Lung (tissue), 12 donors: ENCODE measurements around the gene PLIN5. TPM values are rescaled to one million over a fixed set of nuclear protein-coding genes. Genes with fewer than 3 reads are reported as not detected.

Experiments
- ATAC-seq: fragments of 200-7000 bp; cut with Tn5 transposase; one replicate; pipeline ENCODE4 v1.9.1; 2020; ENCODE audit warnings: moderate number of reproducible peaks; ENCODE audit not compliant: insufficient read depth, low FRiP score
- DNase-seq, 3 donors: peaks; one replicate each; pipeline ENCODE4 v3.0.0-alpha.2; 2013 to 2017
- H3K27ac ChIP-seq, 2 donors: one replicate each; pipeline ENCODE4 v1.5.1; 2013; ENCODE audit warnings: mild to moderate bottlenecking in 2 of 2, moderate library complexity in 2 of 2, control low read depth in 1 of 2, inconsistent platforms in 1 of 2, low read depth in 1 of 2, low read length in 1 of 2
- H3K27me3 ChIP-seq, 3 donors: one replicate each; pipeline ENCODE4 v1.5.1; 2013; ENCODE audit warnings: low read length in 2 of 3; ENCODE audit not compliant: control insufficient read depth in 3 of 3, insufficient read depth in 3 of 3
- H3K36me3 ChIP-seq, 4 donors: one replicate each; pipeline ENCODE4 v1.5.1; 2013; ENCODE audit warnings: low read length in 4 of 4, mild to moderate bottlenecking in 1 of 4, moderate library complexity in 1 of 4; ENCODE audit not compliant: control insufficient read depth in 4 of 4, insufficient read depth in 4 of 4
- H3K4me1 ChIP-seq, 5 donors: one replicate each; pipeline ENCODE4 v1.5.1; 2013; ENCODE audit warnings: low read length in 5 of 5, mild to moderate bottlenecking in 2 of 5, moderate library complexity in 1 of 5; ENCODE audit not compliant: control insufficient read depth in 5 of 5, insufficient read depth in 5 of 5
- H3K4me3 ChIP-seq: one replicate; pipeline ENCODE4 v1.5.1; 2013; ENCODE audit warnings: mild to moderate bottlenecking, control low read depth, moderate library complexity
- H3K9ac ChIP-seq, 2 donors: one replicate each; pipeline ENCODE4 v1.5.1; 2013; ENCODE audit warnings: low read length in 2 of 2, control low read depth in 1 of 2; ENCODE audit not compliant: insufficient read depth in 1 of 2
- H3K9me3 ChIP-seq, 4 donors: one replicate each; pipeline ENCODE4 v1.5.1; 2013; ENCODE audit warnings: low read length in 3 of 4, mild to moderate bottlenecking in 1 of 4, moderate library complexity in 1 of 4; ENCODE audit not compliant: control insufficient read depth in 4 of 4, insufficient read depth in 3 of 4
- WGBS, 2 donors: extraction: QIAGEN DNeasy Blood & Tissue Kit; methylation state at CpG; one replicate each; pipeline ENCODE4 v1.1.7; 2013; 5-methylcytosine and 5-hydroxymethylcytosine counted together
- polyA plus RNA-seq, 2 donors: library from polyadenylated mRNA; stranded (reverse); fragments of 200-250 nt; gene quantifications; one replicate each; pipeline ENCODE4 v1.2.1, GENCODE V29; 2013
- total RNA-seq, 2 donors: library from RNA; depleted of rRNA in 1 of 2; stranded (reverse); fragments of >200 nt in 1 of 2; gene quantifications; one replicate each; pipeline ENCODE4 v1.2.1, GENCODE V29; 2014 to 2021
- TF ChIP-seq, protein P1 (sequence below): IDR thresholded peaks from 2 replicates; pipeline ENCODE4 v1.5.1; 2012; ENCODE audit warnings: mild to moderate bottlenecking; ENCODE audit errors: control extremely low read depth, extremely low read depth
- donor health status: control.
- donor health status: control.
- donor health status: Bipolar disorder and iron deficiency.
- donor health status: healthy.
- donor health status: DM: yes; HTN: yes; CAD: no.

Gene PLIN5
- total and polyA plus RNA-seq, 4 donors = 7.5 to 37.3 (median 24.5) TPM

- DNase-seq (no peak), ATAC-seq (no peak)
- WGBS, 2 donors = 82% methylated on average over 9 of the region's 9 CpGs
- H3K27me3 ChIP-seq = peaks cover 0 to 2% (median 0%) of the 10 kb centered on the region in 3 donors
- H3K9ac ChIP-seq = no peak overlapping the region
- H3K4me1 ChIP-seq = peaks cover 0 to 4% (median 0%) of the 10 kb centered on the region in 5 donors
- TF ChIP-seq, protein P1, sequence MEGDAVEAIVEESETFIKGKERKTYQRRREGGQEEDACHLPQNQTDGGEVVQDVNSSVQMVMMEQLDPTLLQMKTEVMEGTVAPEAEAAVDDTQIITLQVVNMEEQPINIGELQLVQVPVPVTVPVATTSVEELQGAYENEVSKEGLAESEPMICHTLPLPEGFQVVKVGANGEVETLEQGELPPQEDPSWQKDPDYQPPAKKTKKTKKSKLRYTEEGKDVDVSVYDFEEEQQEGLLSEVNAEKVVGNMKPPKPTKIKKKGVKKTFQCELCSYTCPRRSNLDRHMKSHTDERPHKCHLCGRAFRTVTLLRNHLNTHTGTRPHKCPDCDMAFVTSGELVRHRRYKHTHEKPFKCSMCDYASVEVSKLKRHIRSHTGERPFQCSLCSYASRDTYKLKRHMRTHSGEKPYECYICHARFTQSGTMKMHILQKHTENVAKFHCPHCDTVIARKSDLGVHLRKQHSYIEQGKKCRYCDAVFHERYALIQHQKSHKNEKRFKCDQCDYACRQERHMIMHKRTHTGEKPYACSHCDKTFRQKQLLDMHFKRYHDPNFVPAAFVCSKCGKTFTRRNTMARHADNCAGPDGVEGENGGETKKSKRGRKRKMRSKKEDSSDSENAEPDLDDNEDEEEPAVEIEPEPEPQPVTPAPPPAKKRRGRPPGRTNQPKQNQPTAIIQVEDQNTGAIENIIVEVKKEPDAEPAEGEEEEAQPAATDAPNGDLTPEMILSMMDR = no peak
- H3K4me3 ChIP-seq = no peak overlapping the region
- no peaks in the 10 kb centered on the region for H3K36me3 ChIP-seq
- H3K9me3 ChIP-seq = peaks cover 0 to 2% (median 0%) of the 10 kb centered on the region in 4 donors
- no peak overlapping the region for H3K27ac ChIP-seq
Measured at GRCh38 chr19:4533835-4534424, 1.1 kb downstream of the PLIN5 start.

DNA sequence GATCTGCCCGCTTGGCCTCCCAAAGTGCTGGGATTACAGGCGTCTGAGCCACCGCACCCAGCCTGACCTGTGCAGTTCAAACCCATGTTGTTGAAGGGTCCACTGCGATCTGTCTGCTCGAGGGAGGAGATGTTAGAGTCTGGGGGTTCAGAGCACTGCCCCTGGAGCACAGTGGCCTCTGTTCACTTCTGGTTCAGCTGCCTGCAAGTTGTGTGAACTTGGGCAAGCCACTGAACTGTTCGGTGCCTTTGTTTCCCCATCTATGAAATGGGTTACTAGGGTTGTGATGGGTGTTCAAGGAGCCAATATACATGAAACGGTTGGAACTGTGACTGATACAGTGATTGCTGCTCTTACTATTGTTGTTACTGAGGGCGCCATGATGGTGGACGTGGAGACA, 1.7 kb downstream of the PLIN5 start:
- H3K4me3 ChIP-seq = no peak overlapping the region
- H3K27ac ChIP-seq = no peak overlapping the region
- no peak for DNase-seq

DNA sequence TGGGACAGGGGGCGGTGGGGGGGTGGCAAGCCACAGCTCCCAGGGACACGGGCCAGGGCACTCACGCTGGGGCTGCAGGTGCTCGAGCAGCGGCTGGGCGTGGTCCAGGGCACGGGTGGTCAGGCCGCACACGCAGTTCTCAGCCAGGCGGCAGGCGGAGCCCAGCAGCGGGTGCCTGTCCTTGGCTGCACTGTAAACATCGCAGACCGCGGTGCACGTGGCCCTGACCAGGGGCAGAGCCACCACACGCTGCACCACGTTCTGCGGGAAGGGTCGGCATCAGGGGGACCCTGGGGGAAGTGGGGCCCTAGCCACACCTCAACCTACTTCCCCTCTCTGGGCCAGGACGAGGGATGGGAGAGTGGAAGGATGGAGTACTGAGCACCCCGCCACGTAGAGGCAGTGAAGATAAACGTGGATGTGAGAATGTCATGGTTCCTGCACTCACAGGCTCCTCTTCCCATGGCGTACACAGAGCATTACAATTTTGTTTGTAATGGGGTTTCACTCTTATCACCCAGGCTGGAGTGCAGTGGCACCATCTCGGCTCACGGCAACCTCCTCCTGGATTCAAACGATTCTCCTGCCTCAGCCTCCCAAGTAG, 3.4 kb downstream of the PLIN5 start:
- DNase-seq = no peak
- ATAC-seq = no peak
- no peaks in the 10 kb centered on the region for H3K36me3 ChIP-seq
- peaks cover 0 to 4% (median 0%) of the 10 kb centered on the region in 5 donors for H3K4me1 ChIP-seq
- TF ChIP-seq, protein P1 = no peak
- WGBS, 2 donors = 42 to 50% methylated on average over 28 of the region's 28 CpGs
- peaks cover 0 to 2% (median 0%) of the 10 kb centered on the region in 4 donors for H3K9me3 ChIP-seq
- no peak overlapping the region for H3K27ac ChIP-seq
- H3K27me3 ChIP-seq = peaks cover 0 to 2% (median 0%) of the 10 kb centered on the region in 3 donors
- H3K4me3 ChIP-seq = no peak overlapping the region
- H3K9ac ChIP-seq = no peak overlapping the region

More for the DNA sequence above, 1.7 kb downstream of the PLIN5 start:
- Histone ChIP-seq H3K4me1 (peaks cover 0 to 4% (median 0%) of the 10 kb centered on the region in 5 donors), H3K36me3 (no peaks in the 10 kb centered on the region), H3K9me3 (peaks cover 0 to 2% (median 0%) of the 10 kb centered on the region in 4 donors), H3K9ac (no peak overlapping the region), H3K27me3 (peaks cover 0 to 2% (median 0%) of the 10 kb centered on the region in 3 donors)
- ATAC-seq = no peak
- WGBS, 2 donors = 81 to 82% methylated on average over 9 of the region's 9 CpGs
- TF ChIP-seq, protein P1 = no peak
